Adrenal gland (tissue), 5 donors: Measurements from ENCODE around the gene SF3B1.

ENCODE experiments used
- CTCF ChIP-seq, 6 experiments: fragments of 450-650 bp in 4 of 6; fragments of 200-600 bp in 2 of 6; sonication (generic) in 1 of 6; IDR thresholded peaks; 1 replicate in 5 of 6; 2 replicates in 1 of 6; pipeline versions ENCODE4 v1.5.1 to v1.8.0; 2016 to 2021; ENCODE audit warnings: antibody characterized with exemption in 6 of 6, mild to moderate bottlenecking in 2 of 6, moderate library complexity in 1 of 6
- POLR2A ChIP-seq, 2 donors: fragments of 450-650 bp; IDR thresholded peaks; one replicate each; pipeline ENCODE4 v1.6.1; 2017; ENCODE audit warnings: antibody characterized with exemption in 2 of 2, mild to moderate bottlenecking in 2 of 2, moderate library complexity in 1 of 2
- donor health status: DM: no; HTN: no; CAD: no.

- TF ChIP-seq POLR2A (IDR thresholded peaks at IDR 0.05) (no peak), CTCF (IDR thresholded peaks at IDR 0.05) (no peak)
Measured at GRCh38 chr2:197472166-197472565, 37.3 kb upstream of the SF3B1 start.
